ENCODE data around the gene COPS6.
"Not testable (repeated sequence)": the region's sequence is repeated elsewhere in the genome, so short reads cannot be mapped to it uniquely, and the experiment has no call there.

Gene COPS6

DNA sequence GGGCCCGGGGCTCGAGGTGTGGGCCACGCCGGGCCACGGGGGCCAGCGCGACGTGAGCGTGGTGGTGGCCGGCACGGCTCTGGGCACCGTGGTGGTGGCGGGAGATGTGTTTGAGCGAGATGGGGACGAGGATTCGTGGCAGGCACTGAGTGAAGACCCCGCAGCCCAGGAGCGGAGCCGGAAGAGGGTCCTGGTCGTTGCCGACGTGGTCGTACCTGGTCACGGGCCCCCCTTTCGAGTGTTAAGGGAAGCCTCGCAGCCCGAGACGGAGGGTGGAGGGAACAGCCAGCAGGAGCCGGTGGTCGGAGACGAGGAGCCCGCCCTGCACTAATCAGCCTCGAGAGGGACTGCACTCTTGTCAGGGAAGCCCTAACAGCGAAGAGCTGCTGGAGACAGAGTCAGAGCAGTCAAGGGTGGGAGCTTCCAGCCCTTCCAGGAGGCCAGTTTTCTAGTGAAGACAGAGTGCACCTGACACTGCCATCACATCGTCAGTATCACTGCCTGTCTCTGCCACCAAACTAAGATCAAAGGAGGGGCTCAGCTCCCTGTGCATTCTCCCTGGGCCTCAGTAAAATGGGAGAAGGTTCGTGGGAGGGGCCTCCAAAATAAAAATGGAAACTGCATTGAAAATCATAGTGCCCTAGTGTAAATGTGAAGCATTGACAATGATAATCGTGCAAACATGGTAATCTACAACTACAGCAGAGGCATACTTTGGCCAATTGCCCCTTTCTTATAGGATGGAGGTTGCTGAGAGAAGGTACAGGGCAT, 39.3 kb downstream of the COPS6 start:
- no peak for DNase-seq

DNA sequence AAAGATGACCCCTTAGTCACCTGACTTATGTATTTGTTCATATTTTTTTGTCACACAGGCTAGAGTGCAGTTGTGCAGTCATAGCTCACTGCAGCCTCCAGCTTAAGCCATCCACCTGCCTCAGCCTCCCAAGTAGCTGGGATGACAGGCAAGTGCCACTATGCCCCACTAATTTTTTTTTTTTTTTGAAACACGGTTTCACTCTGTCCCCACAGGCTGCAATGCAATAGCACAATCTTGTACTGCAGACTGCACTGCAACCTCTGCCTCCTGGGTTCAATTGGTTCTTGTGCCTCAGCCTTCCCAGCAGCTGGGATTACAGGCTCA, 39.8 kb downstream of the COPS6 start:
- no peak for DNase-seq

DNA sequence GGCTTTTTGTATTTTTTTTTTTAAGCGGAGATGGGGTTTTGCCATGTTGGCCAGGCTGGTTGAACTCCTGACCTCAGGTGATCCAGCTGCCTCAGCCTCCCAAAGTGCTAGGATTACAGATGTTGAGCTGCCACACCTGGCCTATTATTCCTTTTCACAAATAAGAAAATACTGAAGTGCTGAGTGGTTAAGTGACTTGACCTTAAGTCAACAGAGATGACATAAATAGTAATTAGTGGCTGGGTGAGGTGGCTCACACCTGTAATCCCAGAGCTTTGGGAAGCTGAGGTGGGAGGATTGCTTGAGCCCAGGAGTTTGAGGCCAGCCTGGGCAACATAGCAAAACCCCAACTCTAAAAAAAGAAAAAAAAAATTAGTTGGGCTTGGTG, 41.4 kb downstream of the COPS6 start:
- DNase-seq = not testable (repeated sequence)

GRCh38 chr7:100130608-100131453, 42.1 kb downstream of the COPS6 start:
- peak; percentile 83 for DNase-seq

DNA sequence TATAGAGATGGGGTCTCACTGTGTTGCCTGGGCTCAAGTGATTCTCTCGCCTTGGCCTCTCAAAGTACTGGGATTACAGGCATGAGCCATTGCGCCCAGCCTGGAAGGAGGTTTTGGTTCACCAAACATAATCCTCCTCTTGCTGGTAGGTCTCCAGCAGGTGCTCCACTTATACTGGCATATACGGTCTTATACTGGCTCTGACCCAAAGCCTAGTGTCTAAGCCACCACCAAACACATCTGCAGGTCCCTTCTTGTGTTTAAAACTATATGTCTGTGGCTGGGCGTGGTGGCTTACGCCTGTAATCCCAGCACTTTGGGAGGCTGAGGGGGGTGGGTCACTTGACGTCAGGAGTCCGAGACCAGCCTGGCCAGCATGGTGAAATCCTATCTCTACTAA, 43.4 kb downstream of the COPS6 start:
- no peak for DNase-seq

GRCh38 chr7:100132697-100133151, 44.0 kb downstream of the COPS6 start:
- DNase-seq = peak; percentile 65

- no peak for DNase-seq
Observed at GRCh38 chr7:100137851-100138760, 49.3 kb downstream of the COPS6 start.

GRCh38 chr7:100141555-100141949, 52.8 kb downstream of the COPS6 start:
- no peak for DNase-seq
